ENCODE results near the gene SALL4. TPM values are rescaled to one million over a fixed set of nuclear protein-coding genes. Genes with fewer than 3 reads are reported as not detected.

The SALL4 gene
- total and polyA plus RNA-seq, 2 donors (not counting 1 experiment from before 2014, with no cell fraction given) = 0.15 to 1.5 TPM

GRCh38 chr20:51804754-51805153 lies 2.4 kb upstream of the SALL4 start:
- no peak overlapping the region for H3K4me2 ChIP-seq (ENCODE audit: extremely low read depth, insufficient read depth, low read length)
- no peak overlapping the region for H2AFZ ChIP-seq (ENCODE audit: low read length)
- no peaks in the 10 kb centered on the region for H4K20me1 ChIP-seq (ENCODE audit: control insufficient read depth, extremely low read depth, insufficient read depth, low read length)
- H3K36me3 ChIP-seq (ENCODE audit: control insufficient read depth, insufficient read depth, low read length) = no peaks in the 10 kb centered on the region
- no peak overlapping the region for H3K4me3 ChIP-seq (replicated peaks in 1 of 4; ENCODE audit: control extremely low read depth in 1 of 4, insufficient read depth in 1 of 4, low read depth in 3 of 4, low read length in 4 of 4)
- H3K27ac ChIP-seq (ENCODE audit: insufficient read depth, low read length) = no peak overlapping the region
- TF ChIP-seq, protein P1, sequence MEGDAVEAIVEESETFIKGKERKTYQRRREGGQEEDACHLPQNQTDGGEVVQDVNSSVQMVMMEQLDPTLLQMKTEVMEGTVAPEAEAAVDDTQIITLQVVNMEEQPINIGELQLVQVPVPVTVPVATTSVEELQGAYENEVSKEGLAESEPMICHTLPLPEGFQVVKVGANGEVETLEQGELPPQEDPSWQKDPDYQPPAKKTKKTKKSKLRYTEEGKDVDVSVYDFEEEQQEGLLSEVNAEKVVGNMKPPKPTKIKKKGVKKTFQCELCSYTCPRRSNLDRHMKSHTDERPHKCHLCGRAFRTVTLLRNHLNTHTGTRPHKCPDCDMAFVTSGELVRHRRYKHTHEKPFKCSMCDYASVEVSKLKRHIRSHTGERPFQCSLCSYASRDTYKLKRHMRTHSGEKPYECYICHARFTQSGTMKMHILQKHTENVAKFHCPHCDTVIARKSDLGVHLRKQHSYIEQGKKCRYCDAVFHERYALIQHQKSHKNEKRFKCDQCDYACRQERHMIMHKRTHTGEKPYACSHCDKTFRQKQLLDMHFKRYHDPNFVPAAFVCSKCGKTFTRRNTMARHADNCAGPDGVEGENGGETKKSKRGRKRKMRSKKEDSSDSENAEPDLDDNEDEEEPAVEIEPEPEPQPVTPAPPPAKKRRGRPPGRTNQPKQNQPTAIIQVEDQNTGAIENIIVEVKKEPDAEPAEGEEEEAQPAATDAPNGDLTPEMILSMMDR (conservative IDR thresholded peaks at IDR 0.05 in 1 of 2, IDR thresholded peaks at IDR 0.05 in 1 of 2; ENCODE audit: low read depth in 1 of 2, low read length in 2 of 2) = no peak
- no peak for TF ChIP-seq EZH2 (IDR thresholded peaks at IDR 0.05; ENCODE audit: low read length, missing control alignments)
- H3K79me2 ChIP-seq (ENCODE audit: control insufficient read depth, insufficient read depth, low read length) = no peaks in the 10 kb centered on the region
- no peak for DNase-seq (ENCODE audit: low read depth in 2 of 2)
- peaks cover 2% of the 10 kb centered on the region for H3K27me3 ChIP-seq (ENCODE audit: control insufficient read depth, insufficient read depth, low read length)
- no peaks in the 10 kb centered on the region for H3K9me3 ChIP-seq (ENCODE audit: control insufficient read depth, insufficient read depth, low read depth, low read length)
- H3K4me1 ChIP-seq (ENCODE audit: control insufficient read depth, extremely low read depth, insufficient read depth, low read length) = peaks cover 4% of the 10 kb centered on the region
- H3K9ac ChIP-seq (ENCODE audit: insufficient read depth, low read length) = no peak overlapping the region

GRCh38 chr20:51803148-51803854 lies 980 bp upstream of the SALL4 start:
- Histone ChIP-seq H3K4me1 (ENCODE audit: control insufficient read depth, extremely low read depth, insufficient read depth, low read length) (peaks cover 4% of the 10 kb centered on the region), H3K27me3 (ENCODE audit: control insufficient read depth, insufficient read depth, low read length) (peaks cover 2% of the 10 kb centered on the region), H3K4me3 (replicated peaks in 1 of 4; ENCODE audit: control extremely low read depth in 1 of 4, insufficient read depth in 1 of 4, low read depth in 3 of 4, low read length in 4 of 4) (no peak overlapping the region), H3K9me3 (ENCODE audit: control insufficient read depth, insufficient read depth, low read depth, low read length) (no peaks in the 10 kb centered on the region), H2AFZ (ENCODE audit: low read length) (no peak overlapping the region), H3K9ac (ENCODE audit: insufficient read depth, low read length) (no peak overlapping the region), H3K36me3 (ENCODE audit: control insufficient read depth, insufficient read depth, low read length) (no peaks in the 10 kb centered on the region), H3K27ac (ENCODE audit: insufficient read depth, low read length) (no peak overlapping the region), H4K20me1 (ENCODE audit: control insufficient read depth, extremely low read depth, insufficient read depth, low read length) (no peaks in the 10 kb centered on the region), H3K79me2 (ENCODE audit: control insufficient read depth, insufficient read depth, low read length) (no peaks in the 10 kb centered on the region), H3K4me2 (ENCODE audit: extremely low read depth, insufficient read depth, low read length) (no peak overlapping the region)
- peak in 1 of 2 donors; percentile 66 for DNase-seq (ENCODE audit: low read depth in 2 of 2)
- TF ChIP-seq EZH2 (IDR thresholded peaks at IDR 0.05; ENCODE audit: low read length, missing control alignments) = no peak
- TF ChIP-seq, protein P1 (conservative IDR thresholded peaks at IDR 0.05 in 1 of 2, IDR thresholded peaks at IDR 0.05 in 1 of 2; ENCODE audit: low read depth in 1 of 2, low read length in 2 of 2) = no peak

- H3K27me3 ChIP-seq (ENCODE audit: control insufficient read depth, insufficient read depth, low read length) = peaks cover 2% of the 10 kb centered on the region
- TF ChIP-seq EZH2 (IDR thresholded peaks at IDR 0.05; ENCODE audit: low read length, missing control alignments) = peak; percentile 33
- TF ChIP-seq, protein P1 (conservative IDR thresholded peaks at IDR 0.05 in 1 of 2, IDR thresholded peaks at IDR 0.05 in 1 of 2; ENCODE audit: low read depth in 1 of 2, low read length in 2 of 2) = no peak
- H3K9me3 ChIP-seq (ENCODE audit: control insufficient read depth, insufficient read depth, low read depth, low read length) = no peaks in the 10 kb centered on the region
- no peaks in the 10 kb centered on the region for H3K79me2 ChIP-seq (ENCODE audit: control insufficient read depth, insufficient read depth, low read length)
- H3K4me2 ChIP-seq (ENCODE audit: extremely low read depth, insufficient read depth, low read length) = no peak overlapping the region
- peak overlapping the region in 3 of 4 experiments; percentile 55 to 63 (median 58) for H3K4me3 ChIP-seq (replicated peaks in 1 of 4; ENCODE audit: control extremely low read depth in 1 of 4, insufficient read depth in 1 of 4, low read depth in 3 of 4, low read length in 4 of 4)
- H3K4me1 ChIP-seq (ENCODE audit: control insufficient read depth, extremely low read depth, insufficient read depth, low read length) = peaks cover 4% of the 10 kb centered on the region
- no peak overlapping the region for H3K9ac ChIP-seq (ENCODE audit: insufficient read depth, low read length)
- no peaks in the 10 kb centered on the region for H4K20me1 ChIP-seq (ENCODE audit: control insufficient read depth, extremely low read depth, insufficient read depth, low read length)
- H3K27ac ChIP-seq (ENCODE audit: insufficient read depth, low read length) = no peak overlapping the region
- no peak for DNase-seq (ENCODE audit: low read depth in 2 of 2)
- H3K36me3 ChIP-seq (ENCODE audit: control insufficient read depth, insufficient read depth, low read length) = no peaks in the 10 kb centered on the region
- no peak overlapping the region for H2AFZ ChIP-seq (ENCODE audit: low read length)
Measured at GRCh38 chr20:51801823-51802123, 548 bp downstream of the SALL4 start.
